Hypothalamus (tissue), 51 donors: Measurements from ENCODE around the gene FAM9B.
"Not testable (repeated sequence)": the region's sequence is repeated elsewhere in the genome, so short reads cannot be mapped to it uniquely, and the experiment has no call there.

ENCODE experiments used
- DNase-seq, 51 donors: peaks; one replicate each; lab custom pipeline; 2025; lab: John Stamatoyannopoulos, UW

Gene FAM9B

DNA sequence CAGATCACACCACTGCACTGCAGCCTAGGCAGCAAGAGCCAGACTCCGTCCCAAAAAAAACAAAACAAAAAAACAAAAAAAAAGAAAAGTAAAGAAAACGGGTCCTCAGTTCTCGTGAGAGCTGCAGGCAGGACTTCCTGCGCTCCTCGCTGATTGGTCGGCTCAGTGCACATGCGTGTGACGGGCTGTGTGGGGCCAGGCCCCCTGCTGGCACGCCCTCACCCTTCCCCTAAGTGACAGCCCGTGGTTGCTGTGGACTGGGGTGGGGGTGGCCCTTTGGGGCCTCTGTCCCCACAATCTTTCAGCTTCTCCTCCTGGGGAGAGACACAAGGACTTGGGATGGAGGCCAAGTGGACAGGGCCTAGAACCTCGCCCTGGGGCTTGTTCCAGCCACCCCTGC lies at the start of gene FAM9B:
Gene FAM9B, minus strand, starts transcription at position 139 of the 400 bp plus-strand sequence. CDS start 1,141 bp downstream, outside the sequence.
- DNase-seq = no peak

DNA sequence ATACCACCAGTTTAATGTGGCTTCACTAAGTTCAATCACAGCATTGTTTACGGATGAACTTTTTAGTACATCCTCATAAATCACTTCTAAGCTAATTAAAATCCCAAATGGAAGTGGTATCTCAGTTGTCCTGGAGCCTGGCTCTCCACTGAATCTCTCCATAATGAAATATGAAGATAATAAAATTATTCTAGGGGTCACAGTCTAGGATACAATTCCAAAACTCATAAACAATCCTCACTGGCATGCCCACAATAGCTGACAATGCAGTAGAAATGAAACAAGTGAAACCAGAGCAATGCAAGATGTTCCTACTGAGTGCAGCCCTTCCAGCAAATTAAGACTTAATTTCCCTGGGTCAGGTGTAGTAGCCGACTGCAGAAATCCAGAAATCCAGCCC lies 47.3 kb upstream of the FAM9B start:
- no peak for DNase-seq

DNA sequence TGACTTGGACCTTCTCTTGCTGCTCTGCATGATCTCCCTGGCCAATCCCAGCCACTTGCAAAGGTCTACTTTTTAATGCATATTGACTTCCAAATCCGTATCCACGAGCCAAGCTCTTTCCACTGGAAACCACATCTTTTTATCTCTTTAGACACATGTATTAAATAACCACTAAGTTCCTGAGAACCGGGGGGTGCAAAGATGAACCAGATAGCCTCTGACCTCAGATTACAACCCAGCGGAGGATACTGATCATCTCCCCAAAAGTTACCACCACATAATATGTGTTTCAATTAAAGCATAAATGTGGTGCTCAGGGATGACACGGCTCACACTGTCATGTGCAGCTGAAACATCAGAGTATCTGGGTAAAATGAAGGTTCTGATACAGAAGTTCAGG lies 40.4 kb upstream of the FAM9B start:
- DNase-seq = no peak

DNA sequence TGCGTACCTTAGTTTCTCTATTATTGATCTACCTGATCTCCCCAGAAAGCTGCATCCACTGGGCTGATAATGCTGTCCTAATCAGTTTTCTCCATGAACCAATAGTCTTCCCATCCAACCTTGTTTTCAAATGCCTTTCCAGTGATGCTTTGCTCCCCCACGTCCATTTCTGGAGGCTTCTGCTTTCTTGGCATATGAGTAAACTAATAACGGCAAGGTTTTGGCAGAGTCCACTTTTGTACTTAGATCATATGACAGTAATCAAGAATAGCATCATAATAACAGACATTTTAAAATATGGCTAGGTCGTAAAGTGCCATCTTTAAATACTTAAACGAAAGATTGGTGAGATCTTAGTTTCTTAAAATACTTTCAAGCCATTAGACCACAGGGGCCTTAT lies 38.4 kb upstream of the FAM9B start:
- DNase-seq = no peak

DNA sequence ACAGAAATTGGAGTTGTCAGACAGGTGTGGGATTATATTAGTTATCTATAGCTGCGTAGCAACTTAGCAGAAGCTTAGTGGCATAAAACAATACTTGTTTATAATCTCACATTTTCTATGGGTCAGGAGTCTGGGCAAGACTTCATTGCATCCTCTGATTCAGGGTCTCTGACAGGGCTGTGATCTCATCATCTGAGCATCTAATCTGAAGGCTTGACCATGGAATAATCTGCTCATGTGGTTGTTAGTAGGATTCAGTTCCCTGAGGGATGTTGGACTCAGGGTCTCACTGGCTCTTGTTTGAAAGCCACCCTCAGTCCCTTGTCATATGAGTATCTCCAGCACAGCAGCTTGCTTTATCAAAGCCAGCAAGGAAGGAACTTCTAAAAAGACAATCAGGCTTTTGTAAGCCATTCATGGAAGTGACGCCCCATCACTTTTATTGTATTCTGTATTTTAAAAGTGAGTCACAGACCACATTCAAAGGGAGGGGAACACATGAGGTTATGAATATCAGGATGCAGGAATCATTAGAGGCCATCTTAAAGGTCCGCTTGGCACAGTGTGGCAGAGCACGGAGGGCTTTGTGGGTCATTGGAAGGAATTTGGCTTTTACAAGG lies 37.2 kb upstream of the FAM9B start:
- DNase-seq = no peak

DNA sequence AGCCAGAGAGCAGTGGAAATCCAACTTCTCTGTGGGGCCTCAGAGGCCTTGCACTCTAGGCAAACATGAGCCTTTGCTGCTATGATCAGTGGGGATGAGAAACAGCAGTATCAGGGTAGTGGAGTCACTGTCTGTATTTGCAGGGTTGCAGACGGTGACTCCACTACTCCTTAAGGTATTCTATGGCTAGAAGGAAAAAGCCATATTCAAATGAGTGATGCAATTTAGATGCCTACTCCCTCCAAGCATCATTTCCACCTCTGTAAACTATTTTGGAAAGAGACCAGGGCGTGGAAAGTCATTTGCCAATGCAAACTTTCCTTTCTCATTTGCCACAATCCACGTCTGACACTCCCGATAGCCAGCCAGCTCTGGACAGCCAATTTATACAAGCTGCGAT lies 35.6 kb upstream of the FAM9B start:
- DNase-seq = no peak

DNA sequence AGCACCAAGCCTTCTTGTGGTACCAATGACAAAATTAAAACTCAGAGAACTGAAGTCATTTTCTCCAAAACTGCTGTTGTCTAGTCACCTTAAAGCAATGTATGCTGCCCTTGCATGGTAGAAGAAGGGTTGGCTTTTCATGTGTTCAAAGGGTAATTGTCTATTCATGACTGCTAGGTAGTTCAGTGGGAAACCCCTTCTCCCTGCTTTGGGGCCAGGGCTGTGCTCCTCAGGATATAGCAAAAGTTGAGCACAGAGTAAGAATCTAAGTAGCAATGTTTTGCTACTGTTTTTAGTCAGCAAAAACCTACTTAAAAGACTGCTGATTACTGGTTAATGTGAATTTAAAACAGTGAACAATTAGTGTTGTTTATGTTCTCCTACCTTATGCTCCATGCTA lies 30.8 kb upstream of the FAM9B start:
- no peak for DNase-seq

DNA sequence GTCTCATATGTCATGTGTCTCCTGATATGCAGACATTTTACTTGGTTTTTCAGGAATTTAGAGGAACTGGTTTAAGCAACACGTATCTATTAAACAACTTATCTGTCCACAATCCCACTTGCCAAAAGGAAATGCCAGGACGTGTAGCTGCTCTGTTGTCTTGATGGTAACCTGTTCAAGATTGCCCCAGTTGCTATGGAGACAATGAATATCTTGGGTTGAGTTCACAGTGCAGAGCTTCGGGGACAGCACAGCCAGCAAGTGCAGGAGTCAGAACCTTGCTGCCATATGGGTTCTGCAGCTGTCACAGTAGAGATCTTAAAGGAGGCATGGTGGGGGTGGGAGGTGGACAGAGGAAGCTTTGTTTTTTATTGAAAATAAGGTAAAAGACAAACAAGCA lies 28.7 kb upstream of the FAM9B start:
- no peak for DNase-seq

DNA sequence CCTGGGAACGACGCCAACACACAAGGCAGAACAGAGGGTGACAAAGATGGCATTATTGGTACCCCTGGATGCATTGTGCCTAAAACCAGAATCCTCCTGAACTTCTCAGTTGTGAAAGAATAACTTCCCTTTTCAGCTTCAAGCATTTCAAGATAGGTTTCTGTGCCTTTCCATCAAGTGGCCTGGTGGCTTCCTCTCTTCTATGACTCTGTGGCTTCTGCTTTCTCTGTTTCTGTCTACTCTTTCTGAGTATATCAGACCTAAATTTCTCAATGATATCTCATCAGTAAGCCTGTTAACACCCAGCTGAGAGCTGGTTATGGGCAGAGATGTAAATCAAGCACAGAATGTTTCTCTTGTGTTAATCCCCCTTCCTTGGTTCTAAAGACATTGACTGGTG lies 21.4 kb upstream of the FAM9B start:
- no peak for DNase-seq

DNA sequence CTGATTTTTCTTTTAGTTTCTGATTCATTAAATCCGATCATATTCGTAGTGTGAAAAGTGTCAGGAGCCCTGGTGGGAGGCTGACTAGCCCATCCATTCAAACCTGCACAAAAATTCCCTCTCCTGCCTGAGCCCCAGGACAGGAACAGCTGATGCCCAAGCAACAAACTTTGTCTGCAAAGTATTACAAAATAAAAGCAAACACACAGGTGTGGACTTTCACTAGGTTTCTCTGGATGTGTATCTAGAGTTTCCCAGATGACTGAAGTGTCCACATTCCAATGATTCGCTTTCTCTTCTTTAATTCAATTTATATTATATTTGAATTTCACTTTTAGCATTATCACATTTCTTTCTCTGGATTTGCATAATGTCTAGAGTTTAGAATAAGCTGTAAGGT lies 18.2 kb upstream of the FAM9B start:
- no peak for DNase-seq

DNA sequence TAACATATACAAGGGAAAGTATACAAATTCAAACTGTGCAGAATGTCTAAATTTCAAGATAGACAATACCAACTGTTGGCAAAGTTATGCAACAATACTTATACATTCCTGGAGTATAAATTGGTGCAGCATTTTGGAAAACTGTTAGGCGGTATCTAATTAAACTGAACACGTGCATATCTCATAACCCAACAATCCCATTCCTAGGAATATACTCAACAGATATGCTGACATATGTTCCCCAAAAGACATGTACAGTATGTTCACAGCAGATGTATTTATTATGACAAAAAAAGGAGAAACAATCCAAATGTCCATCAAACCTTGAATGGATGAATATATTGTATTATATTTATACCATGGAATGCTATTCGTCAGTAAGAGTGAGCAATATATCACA lies 16.4 kb upstream of the FAM9B start:
- DNase-seq = no peak

DNA sequence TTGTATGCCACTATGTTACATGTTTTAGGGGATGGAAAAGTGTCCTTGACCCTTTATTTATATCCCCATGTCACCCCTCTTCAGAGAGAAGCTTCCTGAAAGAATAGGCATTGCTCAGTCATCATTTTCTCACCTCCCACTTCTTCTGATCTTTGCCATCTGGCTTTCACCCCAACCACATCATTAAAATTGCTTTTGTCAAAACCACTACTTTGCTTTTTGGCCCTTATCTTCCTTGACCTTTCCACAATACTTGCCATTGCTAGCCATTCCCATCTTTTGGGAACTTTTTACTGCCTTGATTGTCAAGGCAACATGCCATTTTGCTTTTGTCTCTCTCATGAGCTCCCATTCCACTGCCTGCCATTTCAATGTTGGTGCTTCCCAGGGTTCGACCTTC lies 14.9 kb upstream of the FAM9B start:
- DNase-seq = no peak

DNA sequence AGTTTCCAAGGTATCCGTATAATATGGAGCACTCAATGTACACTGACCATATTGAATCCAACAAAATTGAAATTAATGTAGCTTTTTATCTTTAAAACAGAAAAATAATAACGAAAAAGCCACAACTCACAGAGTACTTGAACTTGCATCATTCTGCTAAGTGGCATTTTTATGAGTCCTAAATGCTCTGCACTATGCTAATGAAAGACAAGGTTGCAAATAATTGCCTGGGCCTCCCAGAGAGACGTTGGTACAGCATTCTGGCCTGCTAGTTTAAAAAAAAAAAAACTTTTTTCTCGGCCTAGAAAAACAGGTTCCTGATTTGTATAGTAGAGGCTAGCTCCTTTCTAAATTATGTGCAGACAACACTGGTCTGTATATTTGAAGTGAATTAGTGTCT lies 4.3 kb upstream of the FAM9B start:
- no peak for DNase-seq

DNA sequence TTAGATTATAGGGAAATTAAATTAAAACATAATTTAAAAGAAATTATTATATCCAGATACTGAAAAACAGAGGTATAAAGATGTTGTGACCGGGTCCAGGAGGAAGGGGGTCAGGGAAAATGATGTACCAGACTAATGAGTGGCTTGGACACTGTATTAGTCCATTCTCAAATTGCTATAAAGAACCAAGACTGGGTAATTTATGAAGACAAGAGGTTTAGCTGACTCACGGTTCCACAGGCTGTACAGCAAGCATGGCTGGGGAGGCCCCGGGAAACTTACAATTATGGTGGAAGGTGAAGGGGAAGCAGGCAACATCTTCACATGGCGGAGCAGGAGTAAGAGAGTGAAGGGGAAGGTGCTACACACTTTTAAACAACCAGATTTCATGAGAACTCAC lies 3.4 kb upstream of the FAM9B start:
- no peak for DNase-seq

DNA sequence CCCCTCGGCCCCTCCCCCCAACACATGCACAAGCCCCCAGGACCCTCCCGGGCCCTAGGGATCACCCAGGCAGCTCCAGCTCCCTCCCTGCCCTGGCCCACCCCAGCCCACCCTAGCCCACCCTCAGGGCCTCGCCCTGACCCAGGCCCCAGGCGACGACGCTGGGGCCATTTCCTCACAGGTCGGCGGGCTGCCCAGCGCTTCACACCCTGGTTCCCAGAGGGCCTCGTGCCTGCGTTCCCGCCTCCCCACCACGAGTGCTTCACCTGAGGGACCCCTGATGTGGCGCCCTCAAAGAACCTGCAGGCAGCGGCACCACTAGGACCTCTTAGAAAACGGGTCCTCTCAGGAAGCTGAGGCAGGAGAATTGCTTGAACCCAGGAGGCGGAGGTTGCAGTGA lies 341 bp downstream of the FAM9B start:
- DNase-seq = no peak

DNA sequence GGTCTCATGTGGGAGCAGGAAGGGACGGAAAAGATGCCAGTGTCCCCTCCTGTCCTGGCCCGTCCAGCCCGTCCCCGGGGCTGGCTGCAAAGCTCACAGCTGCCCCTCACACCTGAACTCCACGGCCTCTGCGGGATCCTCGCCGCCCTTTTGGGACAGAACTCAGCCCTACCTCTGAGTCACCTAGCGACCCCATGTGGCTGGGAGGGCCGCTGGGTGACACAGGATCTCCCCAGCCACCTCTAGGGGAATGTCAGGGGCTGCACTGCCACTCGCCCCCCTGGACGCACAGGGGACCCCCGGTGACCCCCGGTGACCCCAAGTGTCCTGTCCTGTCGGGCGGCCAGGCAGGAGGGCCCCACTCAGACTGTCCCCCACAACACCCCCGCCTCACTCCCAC lies 748 bp downstream of the FAM9B start:
- DNase-seq = no peak

DNA sequence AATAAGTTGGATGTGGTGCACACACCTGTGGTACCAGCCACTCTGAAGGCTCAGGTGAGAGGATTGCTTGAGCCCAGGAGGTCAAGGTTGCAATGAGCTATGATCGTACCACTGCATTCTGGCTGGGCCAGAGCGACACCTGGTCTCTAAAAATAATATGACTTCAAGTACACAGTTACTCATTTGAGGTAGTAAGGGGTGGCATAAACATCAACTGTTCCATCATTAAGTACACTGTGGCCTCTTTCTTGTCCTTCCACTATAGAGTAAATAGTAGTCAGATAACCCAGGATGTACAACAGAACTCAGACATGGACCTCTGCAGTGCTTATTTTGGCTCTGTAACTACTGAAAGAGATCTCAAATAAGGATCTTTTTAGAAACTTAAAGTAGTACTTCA lies 10.6 kb downstream of the FAM9B start:
- no peak for DNase-seq

DNA sequence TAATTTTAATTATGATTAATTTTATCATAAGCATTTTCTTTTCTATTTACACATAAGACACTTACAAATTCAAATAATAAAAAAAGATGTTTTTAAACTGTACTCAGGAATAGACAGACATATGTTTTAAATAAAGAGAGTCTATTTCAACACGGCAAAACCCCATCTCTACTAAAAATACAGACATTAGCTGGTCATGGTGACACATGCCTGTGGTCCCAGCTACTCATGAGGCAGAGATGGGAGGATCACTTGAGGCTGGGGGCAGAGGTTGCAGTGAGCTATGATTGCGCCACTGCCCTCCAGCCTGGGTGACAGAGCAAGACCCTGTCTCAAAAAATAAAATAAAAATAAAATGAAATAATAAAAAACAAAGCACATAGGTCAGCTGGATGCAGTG lies 14.8 kb downstream of the FAM9B start:
- DNase-seq = no peak

DNA sequence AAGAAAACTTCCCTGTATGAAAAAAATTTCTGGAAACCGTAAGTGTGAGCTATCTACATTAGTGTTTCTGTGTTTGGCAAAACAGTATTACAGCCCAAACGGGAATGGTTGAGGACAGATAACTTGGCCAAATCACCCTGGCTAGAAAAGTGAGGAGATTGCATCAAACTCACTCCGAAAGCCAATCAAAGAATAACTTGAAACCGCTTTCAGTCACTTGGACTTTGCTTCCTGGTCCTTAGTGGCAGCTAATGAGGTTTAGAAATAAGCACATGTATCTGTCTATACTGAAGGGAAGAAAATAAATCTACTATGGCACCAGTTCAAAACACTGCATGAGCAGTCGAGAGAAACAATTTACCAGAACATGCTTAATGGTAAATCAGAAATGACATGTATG lies 15.6 kb downstream of the FAM9B start:
- not testable (repeated sequence) for DNase-seq

DNA sequence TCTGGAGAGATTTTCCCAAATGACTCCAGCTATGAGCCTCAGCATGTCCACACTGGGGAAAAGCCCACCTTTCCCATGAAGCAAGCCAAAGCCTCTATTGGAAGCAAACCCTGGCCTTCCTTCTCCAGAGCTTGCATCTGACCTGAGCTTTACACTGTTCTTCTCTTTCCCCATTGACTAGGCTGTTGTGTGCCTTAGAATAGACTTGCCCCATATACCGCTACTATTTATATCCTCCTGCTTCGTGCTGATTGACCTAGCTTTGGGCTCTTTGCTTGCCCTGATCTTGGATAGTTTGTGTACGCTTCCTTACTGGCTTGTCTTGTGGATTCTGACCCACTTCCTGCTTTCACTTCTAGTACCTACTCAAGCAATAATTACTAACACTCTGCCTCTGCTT lies 30.9 kb downstream of the FAM9B start:
- DNase-seq = no peak

DNA sequence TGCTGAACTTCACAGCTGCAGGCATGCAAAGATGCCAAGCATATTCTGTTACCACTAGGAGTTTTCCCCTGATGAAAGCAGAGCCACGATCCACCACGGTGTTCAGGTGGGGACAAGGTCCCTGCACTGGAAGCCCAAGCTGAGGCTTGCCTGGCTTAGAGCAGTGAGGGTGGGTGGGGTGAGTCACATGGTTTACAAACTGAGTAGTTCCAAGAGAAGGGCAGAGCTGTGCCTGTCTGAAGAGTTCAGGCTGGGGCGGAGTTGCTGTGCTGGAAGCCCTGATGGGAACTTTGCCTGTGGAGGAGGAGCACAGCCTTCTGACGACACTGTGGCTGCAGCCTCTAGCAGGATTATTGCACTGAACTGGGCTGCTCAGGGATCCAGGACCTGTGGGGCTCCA lies 45.5 kb downstream of the FAM9B start:
- DNase-seq = peak in 1 of 51 donors; percentile 0

DNA sequence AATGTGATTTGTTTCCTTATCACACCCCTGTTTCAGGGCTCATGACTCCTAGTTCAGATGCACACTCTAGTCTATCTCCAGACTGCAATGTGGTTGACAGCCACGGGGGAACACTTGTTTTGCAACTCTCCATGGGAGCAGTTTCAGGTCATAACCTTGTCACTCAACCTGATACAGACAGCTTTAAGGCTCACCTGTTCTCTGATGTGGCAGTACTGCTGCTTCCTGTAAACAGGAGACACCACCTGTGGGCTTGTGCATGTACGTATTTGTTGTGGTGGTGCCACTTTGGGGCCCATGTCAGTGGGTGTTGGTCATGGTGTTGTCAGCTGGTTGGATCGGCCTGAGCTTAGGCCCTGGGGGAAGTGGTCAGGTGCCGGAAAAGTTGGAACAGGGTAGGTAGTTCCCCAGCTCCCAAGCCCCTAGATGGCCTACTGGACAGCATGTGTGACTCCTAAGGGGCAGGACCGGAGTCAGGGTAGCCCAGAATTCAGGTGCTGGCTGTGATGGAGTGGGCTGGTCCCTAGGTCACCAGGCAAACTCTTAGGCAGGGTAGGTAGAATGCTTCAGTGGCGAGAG lies 46.2 kb downstream of the FAM9B start:
- DNase-seq = no peak

DNA sequence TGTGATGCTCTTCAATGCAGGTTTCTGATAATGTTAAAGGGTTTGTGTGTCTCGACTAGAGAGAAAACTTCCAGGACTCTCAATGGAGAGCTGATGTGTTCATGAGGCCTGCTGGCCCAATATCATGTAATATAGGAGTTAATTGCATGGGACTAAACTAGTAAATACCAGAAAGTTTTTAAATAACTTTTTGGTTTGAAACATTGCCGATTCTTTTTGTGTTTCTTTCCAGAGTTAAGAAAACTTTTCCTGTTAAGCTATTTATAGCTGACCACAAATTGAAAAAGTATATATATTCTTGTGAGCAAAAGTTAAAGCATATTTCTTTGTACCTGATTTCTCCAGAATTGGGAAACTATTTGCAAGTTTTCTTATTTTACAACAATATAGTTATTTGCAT lies 49.7 kb downstream of the FAM9B start:
- no peak for DNase-seq
